ENCODE measurements around the gene B3GNT5. TPM values are rescaled to one million over a fixed set of nuclear protein-coding genes. Genes with fewer than 3 reads are reported as not detected.

B3GNT5 gene
- total RNA-seq, 1 experiment from 2014 or later, result 6.2 TPM

DNA sequence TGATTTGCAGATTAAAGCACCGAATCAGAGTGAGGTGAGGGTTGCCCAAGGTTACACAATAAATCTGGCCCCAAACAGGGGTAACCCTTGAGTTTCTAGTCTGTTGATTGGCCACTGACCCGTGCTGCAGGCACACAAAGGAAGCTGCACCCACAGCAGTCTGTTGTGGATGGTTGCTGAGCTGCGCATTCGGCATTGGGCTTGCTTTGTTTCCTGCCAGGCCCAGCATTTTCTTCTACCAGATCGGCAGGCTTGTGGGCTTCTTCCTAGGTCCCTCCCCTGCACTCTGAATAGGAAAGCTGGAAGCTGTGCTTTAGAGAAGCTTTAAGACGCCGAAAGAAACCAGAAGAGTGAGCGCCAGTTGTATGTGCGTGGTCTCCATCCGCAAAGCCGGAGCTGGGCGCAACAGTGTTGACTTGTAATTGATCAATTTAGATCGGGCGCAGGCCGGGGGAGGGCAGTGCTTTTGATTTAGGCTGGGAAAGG is 12.1 kb downstream of the B3GNT5 start:
- no peak for DNase-seq (ENCODE audit: low read depth)

DNA sequence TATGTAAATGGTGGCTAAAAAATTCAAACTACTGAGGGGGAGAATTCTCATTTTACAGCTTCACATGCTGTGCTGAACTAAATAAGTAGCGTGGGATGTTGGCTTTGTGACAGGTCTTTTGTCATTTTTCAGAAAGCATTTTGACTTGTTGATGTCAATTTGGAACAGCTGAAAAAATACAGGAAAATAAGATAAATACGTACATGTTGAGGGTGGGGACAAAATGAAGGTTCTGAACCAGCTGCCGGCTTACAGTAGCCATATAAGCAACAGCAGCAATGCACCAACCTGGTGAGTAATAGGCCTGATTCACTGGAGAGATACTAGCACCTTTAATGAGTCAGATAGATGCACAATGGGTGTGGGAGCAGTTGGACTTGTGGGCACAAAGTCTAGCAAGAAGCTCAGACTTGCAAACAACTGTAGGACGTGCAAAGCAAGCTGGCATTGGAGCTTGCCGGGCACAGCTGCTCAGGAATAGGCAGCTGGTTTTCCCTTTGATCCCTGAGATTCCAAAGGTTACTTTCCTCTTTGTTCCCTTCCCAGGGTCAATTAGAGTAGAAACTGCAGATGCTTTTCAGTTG is 12.9 kb downstream of the B3GNT5 start:
- DNase-seq (ENCODE audit: low read depth), result peak; percentile 83

DNA sequence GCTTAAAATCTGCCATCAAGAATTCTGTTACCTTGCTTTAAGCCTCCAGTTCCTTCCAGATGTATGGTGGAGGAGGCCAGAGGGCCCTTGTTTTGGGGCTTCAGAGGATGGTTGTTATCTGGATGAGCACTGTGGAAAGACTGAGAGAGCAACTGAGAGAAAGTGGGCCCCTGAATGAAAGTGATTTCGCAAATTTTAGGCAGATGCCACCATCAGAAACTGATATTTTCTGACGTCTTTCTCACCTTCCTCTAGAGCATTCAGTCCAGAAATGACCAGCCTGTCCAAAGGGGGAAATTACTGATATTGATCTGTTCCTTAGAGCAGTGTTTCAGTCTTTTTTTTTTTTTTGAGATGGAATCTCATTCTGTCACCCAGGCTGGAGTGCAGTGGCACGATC is 13.4 kb downstream of the B3GNT5 start:
- DNase-seq (ENCODE audit: low read depth), result no peak

DNA sequence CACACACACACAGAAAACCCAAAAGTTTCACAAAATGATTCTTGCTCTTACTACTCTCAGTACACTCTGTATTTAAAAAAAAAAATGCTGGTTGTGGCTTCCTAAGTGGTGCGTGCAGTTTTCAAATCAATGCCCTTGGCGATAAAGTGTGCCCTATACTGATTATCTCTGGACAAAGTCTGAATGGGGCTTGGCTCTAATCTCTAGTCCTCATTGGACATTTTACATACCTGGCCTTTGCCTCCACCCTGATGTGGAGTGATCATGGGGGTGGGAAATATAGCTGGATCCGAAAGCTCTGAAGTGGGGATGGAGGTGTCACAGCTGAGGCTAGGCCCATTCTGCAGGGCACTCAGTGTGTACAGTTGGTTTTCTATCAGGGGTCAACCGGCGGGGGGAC is 14.1 kb downstream of the B3GNT5 start:
- no peak for DNase-seq (ENCODE audit: low read depth)

DNA sequence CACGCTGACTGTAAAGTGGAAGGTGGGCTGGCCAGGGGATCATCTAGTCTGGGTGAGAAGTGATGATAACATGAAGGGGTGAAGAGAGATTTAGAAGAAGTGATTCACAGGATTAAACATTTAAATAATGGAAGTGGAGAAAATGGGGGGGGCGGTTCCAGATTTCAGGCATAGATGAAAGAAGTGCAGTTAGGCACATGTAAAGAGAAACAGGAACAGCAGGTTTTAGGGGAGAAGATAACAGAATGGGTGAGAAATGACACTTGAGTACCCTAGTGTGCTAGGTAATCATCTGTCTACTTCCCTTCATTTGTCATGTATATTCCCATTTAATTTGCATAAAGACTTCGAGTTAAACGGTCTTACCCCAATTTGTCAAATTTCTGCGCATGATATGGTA is 15.3 kb downstream of the B3GNT5 start:
- DNase-seq (ENCODE audit: low read depth), result no peak

DNA sequence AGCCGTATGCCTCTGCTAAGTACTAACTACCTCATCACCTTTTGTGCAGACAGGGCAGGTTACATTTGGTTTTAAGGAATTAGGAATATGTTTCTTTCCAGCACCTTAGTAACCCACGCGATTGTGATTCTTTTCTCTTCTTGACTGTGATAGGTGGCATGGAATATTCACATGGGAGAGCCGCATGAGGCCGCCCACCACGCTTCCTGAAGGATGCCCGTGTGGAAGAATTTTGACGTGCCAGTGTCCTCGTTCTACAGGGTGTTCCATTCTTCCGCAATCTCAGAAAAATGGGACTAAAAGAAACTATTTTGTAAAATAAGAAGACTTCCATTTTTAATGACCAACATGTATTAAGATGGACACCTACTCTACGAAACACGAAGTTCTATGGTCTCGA is 16.3 kb downstream of the B3GNT5 start:
- no peak for DNase-seq (ENCODE audit: low read depth)

DNA sequence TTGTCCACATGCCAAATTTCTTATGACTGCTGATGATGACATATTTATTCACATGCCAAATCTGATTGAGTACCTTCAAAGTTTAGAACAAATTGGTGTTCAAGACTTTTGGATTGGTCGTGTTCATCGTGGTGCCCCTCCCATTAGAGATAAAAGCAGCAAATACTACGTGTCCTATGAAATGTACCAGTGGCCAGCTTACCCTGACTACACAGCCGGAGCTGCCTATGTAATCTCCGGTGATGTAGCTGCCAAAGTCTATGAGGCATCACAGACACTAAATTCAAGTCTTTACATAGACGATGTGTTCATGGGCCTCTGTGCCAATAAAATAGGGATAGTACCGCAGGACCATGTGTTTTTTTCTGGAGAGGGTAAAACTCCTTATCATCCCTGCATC is 17.3 kb downstream of the B3GNT5 start:
- no peak for DNase-seq (ENCODE audit: low read depth)

DNA sequence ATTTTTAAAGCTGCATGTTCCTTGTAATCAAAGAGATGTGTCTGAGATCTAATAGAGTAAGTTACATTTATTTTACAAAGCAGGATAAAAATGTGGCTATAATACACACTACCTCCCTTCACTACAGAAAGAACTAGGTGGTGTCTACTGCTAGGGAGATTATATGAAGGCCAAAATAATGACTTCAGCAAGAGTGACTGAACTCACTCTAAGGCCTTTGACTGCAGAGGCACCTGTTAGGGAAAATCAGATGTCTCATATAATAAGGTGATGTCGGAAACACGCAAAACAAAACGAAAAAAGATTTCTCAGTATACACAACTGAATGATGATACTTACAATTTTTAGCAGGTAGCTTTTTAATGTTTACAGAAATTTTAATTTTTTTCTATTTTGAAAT is 19.1 kb downstream of the B3GNT5 start:
- no peak for DNase-seq (ENCODE audit: low read depth)

DNA sequence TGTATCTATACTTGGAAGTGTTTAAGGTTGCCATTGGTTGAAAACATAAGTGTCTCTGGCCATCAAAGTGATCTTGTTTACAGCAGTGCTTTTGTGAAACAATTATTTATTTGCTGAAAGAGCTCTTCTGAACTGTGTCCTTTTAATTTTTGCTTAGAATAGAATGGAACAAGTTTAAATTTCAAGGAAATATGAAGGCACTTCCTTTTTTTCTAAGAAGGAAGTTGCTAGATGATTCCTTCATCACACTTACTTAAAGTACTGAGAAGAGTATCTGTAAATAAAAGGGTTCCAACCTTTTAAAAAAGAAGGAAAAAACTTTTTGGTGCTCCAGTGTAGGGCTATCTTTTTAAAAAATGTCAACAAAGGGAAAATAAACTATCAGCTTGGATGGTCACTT is 19.7 kb downstream of the B3GNT5 start:
- no peak for DNase-seq (ENCODE audit: low read depth)

DNA sequence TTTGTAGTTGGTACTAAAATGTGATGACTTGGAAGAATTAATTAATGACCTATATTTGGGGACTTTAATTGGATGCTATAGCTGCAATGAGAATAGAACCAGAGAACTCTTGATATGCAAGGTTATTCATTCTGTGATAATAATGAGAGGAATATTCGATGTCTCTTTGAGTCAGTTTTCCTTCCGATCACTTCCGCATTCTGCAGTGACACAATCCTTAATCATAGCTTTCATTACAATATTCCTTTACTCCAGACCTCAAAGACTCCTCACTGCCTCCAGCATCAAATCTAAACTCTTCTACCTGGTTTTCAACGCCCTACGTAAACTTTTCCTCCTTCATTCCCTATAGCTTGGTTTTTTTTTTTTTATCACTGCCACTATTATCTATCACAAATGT is 21.6 kb downstream of the B3GNT5 start:
- no peak for DNase-seq (ENCODE audit: low read depth)

DNA sequence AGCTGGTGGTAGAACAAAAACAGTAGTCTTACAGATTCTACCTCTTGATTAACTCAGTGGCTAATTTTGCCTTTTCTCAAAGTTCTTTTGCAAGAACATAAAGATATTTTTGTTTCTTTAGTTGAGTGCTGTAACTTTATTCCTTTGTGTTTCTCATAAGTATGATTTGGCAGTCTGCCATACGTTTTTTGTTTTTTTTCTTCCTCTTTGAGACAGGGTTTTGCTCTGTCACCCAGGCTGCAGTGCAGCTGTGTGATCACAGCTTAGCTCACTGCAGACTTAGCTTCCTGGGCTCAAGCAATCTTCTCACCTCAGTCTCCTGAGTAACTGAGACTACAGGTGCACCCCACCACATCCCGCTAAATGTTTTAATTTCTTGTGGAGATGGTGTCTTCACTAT is 22.4 kb downstream of the B3GNT5 start:
- DNase-seq (ENCODE audit: low read depth), result peak; percentile 32

DNA sequence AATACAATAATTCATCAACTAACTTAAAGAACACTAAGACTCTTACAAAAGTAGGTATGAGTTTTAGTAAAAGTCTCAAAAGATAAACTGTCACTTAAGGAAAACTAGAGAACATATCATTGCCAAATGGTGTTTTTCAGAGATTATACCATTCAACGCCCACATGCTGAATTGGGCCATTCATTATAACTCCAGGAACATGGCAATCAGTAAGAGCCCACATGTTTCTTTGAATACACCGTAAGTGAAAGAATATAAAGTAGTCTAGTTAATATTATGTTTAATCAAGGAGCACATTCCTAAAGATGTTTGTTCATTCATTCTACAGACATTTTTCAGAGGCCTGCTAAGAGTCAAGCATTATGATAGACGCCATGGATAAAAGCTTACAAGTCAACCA is 22.9 kb downstream of the B3GNT5 start:
- no peak for DNase-seq (ENCODE audit: low read depth)

DNA sequence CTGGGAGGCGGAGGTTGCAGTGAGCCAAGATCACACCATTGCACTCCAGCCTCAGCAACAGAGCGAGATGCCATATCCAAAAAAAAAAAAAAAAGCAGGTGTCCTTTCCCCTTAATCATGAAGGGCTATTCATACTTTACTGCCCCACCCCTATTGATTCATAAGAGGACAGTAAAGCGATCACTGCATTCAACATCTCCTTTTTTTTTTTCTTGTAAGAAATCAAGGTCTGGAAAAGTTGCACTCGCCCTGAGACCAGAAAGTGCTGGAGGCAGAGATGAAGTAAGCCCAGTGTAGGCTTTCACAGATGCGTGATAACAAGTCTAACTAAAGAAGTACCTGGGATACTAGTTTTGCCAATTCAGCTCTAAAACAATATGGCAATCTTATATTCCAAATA is 24.2 kb downstream of the B3GNT5 start:
- DNase-seq (ENCODE audit: low read depth), result no peak

DNA sequence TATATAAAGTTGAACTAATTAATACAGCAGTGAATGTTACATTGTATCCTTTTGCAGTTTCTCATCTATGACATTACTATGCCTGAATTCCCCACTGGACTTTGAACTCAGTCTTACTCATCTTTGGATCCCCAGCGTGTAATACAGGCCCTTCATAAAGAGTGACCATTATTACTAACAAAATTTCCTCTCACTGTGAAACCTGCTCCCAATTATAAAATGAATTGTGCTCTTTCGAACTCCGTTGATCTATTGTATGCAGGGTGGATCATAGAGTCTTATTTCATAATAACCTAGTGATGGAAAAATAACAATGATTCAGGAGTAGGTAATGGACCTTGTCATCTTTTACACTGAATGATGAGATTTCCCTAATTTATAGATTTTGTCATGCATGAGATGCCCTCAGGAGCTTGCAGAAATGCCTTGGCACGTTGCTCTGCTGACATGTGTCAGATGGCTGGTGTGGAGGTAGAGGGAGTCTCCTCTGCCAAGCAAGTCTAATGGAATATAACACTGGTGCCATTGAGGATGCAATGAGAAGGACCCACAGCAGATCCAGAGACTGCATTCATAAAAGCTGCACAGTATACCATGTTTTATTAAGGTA is 25.5 kb downstream of the B3GNT5 start:
- DNase-seq (ENCODE audit: low read depth), result peak; percentile 32

DNA sequence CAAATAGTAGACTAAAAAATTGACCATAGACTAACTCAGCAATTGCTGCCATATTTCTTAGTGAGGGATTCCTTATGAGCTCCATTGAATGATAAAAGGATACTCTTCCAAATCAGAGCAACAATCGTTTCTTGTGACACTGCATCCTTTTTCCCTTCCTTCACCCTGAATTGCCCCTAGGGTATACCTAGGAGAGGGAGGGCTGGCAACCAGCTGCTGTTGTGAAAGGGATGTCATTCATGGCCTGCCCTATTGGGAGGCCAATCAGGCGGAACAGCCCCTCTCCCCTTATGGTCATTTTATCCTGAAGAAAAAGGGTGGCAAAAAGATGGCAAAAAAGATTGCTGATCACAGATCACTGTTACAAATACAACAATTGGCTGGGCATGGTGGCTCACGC is 26.3 kb downstream of the B3GNT5 start:
- DNase-seq (ENCODE audit: low read depth), result peak; percentile 30

DNA sequence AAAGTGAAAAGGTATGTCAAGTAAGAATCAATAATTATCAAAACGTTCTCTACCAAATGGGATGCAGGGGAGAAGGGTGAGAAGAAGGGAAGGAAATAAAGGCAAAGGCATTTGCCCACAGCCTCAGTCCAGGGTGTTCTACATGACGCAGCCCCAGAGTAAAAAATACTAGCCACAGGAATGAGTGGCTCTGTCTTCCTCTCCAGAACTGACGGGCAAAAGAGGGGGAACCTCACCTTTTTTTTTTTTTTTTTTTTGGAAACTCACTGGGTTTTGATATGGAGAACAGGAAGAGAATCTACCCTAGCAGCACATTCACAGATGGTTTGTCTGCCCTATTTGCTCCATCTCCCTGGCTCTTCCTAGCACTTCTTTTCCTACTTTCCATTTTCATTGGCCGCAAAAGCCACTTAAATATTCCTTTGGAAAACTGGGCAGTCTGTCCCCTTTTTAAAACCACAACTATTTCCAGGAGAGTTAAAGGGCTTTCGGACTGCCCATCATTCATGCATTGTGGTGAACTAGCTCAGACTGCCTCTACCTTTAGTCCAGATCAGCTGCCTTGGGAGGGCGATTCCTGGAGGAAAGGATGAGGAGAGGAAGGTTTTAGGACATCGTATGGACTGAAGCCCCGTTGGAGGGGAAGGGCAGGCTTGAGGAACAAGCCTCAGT is 28.2 kb downstream of the B3GNT5 start:
- peak; percentile 42 for DNase-seq (ENCODE audit: low read depth)

DNA sequence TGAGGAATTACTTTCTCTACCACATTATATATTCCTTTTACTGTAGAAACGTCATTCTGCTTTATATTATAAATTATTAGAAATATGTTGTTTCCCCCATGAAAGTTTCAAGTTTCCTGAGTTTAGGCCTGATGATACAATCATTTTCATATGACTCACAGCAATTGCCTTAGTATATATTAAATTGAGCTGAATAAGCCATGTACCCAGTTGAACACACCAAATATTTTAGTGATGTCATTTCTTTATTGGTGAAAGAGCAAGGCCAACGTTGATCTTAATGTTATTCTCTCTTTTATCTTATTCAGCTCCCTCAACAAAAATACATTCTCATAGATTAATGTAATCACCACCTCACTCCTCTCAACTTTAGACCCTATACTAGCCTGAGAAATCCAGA is 30.8 kb downstream of the B3GNT5 start:
- DNase-seq (ENCODE audit: low read depth), result no peak

DNA sequence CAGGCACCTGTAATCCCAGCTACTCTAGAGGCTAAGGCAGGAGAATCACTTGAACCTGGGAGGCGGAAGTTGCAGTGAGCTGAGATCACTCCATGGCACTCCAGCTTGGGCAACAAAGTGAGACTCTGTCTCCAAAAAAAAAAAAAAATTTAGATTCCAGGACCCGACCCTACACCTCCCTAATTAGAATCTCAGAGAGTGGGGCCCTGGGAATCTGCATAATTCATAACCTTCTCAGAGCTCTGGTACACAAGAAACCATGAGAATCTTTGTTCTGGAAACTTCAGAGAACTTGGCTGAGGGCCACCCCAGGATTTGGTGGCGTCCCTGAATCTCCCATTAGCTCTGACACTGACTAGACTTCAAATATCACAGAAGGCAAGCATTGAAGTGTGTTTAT is 31.5 kb downstream of the B3GNT5 start:
- DNase-seq (ENCODE audit: low read depth), result no peak

DNA sequence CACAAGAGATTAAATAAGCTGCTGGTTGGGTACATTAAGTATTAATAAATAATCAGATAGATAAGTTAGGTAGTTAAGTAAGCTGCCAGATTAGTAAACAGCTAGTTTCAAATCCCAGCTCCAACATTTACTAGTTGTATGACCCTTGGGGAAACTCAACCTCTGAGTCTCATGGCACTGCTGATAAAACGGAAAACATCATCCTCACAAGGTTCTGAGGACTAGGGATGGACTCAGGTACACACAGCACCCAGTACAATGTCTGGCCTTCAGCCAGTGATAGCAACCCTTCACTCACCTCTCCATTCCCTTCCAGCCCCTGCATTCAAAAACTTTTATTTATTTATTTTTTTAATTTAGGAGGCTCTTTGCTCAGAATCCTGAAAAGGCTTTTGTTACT is 32.3 kb downstream of the B3GNT5 start:
- no peak for DNase-seq (ENCODE audit: low read depth)

DNA sequence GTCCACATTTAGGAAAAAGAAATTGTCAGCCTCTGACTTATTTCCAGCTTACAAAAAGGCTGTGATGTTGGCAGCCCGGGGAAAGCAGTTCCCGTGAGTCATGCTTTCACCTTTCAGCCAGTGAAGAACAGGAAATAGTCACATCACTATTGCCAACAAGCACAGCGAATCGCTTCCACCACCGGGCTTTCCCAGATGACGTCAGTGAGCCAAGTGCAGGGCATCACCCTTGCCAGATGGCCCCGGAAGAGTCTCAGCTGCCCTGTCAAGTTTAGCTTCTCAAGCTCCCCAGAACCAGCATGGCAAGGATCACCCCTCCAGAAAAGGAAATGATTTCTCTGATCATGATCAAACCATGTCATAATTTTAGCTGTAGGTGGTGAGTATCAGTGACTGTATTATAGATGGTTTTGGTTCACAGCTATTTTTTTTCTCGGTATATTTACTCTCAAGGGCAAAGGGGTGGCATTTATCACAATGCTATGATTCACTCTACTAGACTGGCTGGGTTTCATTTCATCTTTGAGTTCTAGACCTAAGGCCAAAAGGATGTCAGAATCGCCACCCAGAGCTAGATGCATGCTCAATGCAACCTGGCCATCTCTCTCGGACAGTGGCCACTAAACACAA is 32.9 kb downstream of the B3GNT5 start:
- peak; percentile 98 for DNase-seq (ENCODE audit: low read depth)

DNA sequence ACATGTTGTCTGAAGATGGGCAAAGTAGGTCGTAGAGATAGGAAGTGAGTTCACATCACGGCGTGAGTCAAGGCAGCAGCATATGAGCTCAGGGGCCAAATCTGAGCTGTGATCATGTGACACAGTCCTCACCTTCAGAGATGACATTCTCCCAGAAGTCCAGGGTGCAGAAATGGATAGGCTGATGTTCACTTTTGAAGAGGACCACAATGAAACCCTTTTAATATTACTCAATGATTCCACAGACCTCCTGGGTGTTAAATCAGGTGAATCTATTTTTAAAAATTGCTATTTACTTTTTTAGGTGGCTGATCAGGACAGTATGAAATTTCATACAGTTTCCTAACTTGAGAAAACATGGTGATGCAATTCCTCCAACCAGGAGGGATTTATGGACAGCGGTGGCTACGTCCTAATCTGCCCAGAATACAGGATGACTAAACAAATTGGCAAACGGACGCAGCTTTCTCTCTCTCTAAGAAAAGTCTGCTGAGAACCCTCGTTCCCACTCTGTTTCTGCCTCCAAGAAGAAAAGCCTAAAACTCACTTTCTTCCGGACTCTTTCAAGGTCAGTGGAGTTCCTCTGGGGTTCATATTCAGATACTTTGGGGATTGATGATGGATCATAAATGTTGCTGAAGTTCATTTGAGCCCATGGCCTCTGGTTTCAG is 34.4 kb downstream of the B3GNT5 start:
- peak; percentile 73 for DNase-seq (ENCODE audit: low read depth)

DNA sequence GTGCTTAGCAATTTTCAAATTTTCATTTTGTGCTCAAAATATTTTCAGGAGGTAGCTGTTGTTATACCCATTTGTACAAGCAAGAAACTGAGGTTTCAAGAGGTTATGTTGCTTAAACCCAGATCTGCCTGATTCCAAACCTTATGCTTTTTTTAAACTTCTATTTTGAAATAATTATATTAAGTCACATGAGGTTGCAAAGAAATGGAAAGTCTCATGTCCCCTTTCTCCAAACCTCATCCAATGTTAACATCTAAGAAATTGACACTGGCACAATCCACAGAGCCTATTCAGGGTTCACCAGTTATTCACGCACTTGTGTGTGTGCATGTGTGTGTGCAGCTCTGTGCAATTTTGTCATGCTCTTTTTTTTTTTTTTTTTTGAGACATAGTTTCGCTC is 35.1 kb downstream of the B3GNT5 start:
- DNase-seq (ENCODE audit: low read depth), result no peak
